NCI-H345 (cell line): ENCODE measurements around the gene AZIN2.

Experiments used
- DNase-seq: peaks from one replicate; lab custom pipeline; 2025; lab: John Stamatoyannopoulos, UW

The AZIN2 gene

DNA sequence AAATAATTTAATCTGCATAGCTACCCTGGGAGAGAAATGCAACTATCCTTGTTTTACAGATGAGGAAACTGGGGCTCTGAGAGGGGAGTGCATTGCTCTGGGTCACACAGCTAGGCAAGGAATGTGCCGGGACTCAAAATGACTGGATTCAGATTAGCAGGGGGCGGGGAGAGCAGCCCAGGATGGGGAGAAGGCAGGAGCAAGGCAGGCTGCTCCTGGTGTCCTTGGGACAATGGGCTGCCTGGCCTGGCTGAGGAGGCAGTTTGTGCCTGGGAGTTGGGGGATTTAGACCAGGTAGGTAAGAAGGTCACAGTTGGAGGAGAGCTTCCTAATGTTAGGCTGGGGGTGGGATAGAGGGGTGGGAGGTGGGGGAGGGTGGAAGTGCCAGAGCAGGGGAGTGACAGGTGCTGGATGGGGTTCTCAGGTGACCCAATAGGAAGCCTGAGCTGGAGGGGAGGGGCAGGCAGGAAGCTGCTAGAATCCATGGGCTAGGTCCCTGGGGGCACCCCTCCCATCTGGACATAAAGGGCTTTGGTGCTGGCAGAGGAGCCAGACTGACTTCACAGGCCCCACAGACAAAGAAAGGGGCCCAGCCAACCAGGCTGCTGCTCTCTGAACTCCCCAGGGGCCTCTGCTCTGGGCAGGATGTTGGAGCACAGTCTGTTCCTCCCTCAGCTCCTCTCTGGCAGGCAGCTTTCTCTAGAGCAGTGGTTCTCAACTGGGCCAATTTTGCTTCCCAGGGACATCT lies 71.9 kb downstream of the AZIN2 start:
- DNase-seq, result peak; percentile 85

DNA sequence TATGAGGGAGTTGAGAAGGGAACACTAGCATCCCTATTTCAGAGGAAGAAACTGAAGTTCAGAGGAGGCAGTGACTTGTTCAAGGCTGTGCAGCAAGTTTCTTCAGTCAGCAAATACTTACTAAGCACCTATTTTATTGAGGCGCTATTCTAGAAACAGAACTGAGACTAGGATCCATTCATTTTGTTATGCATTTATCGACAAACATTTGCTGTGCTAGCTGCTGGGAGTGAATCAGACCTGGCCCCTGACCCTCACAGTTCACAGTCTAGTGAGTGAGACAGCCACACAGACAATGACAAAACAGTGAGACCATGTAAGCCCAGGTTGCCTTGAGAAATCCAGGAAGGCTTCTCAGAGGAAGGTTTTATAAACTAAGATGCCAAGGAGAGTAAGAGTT lies 72.7 kb downstream of the AZIN2 start:
- DNase-seq, result no peak

DNA sequence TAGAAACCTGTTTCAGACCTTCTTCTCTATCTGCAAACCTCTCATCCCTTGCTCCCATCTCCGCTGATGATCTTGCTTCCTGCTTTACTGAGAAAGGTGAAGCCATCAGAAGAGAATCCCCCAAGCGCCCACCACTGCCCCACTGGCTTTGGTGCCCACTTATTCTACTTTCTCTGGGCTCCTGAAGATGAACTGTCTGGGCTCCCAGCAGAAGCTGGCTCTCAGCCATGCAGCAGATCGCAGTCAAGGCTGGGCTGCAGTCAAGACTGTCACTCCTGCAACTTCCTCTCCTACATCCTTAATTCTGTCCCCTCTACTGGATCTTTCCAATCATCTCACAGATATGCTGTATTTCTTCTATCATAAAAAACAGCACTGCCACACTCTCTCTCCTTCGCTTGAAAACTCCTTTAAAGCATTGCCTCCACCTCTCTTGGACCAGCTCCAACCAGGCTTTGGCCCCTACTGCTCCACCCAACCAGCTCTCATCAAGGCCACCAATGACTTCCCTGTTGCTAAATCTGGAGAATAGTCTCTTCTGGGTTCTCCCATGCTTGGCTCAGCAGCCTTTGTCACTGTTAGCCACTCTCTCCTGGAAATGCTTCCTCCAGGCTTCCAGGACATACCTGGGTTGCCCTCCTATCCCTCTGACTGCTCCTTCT lies 75.1 kb downstream of the AZIN2 start:
- DNase-seq, result no peak

DNA sequence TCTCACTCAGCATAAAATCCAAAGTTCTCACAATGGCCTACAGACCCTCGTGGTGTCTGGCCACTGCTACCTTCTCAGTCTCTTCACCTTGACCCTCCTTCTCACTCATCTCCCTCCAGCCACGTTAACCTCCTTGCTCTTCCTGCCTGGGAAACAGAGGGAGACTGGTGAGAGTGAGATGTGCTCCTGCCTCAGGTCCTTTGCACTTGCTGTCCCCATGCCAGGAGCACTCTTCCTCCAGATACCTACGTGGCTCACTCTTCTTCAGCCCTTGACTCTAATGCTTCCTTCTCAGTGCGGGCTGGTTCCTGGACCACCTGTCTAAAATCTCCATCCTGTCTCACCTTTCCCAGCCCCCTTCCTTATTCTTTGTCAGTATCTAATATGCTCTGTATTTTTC lies 76.2 kb downstream of the AZIN2 start:
- no peak for DNase-seq

DNA sequence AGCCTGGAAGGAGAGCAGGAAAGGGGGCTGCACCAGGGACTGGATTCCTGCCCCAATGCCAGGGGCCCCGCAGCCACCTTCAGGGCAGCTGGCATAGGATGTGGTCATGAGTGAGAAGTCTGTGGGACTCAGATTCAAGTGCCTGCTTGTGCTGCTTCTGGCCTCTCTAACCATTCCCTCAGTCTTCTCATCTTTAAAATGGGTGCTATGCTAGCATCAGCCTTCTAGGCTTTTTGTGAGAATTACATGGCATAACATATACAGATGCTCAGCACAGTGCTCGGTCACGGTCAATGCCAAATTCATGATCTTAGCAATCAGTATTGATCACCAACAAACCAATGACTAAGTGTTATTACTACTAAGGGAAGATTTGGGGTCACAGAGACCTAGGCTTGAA lies 77.4 kb downstream of the AZIN2 start:
- DNase-seq, result no peak

DNA sequence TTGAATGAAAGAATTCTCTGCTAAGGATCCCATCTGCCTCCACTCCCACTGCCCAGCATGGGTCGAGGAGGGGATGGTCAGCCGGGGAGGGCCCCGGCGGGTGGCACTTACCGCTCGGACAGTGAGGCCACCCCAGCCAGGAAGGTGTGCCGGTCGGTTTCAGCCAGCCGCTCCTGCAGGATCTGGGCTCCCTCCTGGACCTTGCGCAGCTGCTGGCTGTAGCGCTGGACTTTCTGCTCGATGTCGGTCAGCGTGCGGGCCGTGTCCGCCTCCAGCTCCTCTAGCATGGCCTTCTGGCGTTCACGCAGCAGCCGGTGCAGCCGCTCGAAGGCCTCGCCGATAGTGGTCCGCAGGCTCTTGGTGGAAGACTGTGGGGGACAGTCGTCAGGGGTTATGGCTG lies 78.6 kb downstream of the AZIN2 start:
- no peak for DNase-seq

DNA sequence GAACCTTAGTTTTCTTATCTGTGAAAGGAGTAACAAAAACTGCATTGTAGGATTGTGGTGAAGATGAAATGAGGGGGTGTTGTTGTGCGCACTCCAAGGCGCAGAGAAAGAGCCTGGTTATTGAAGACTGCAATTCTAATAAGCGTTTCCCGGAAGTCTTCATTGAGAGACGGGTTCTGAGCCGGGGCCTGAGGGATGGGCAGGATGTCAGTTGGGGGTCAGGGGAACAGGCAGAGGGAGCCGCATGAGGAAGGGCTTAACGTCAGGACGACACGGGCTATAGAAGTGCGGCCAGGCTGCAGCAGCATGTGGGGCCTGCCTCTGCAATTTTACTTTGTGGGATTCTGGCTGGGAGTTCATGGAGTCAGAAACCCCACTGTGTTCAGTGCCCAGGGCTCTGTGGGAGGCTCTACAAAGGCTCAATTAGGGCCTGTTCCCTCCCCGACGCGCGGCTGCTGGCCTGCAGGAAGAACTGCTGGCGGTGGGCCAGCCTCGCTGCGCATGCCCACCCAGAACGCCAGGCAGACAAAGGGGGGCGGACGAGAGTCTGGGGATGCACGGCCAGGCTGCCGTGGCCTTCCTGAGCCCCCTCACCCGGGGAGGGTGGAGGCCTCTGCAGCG lies 80.2 kb downstream of the AZIN2 start:
- DNase-seq, result peak; percentile 88

DNA sequence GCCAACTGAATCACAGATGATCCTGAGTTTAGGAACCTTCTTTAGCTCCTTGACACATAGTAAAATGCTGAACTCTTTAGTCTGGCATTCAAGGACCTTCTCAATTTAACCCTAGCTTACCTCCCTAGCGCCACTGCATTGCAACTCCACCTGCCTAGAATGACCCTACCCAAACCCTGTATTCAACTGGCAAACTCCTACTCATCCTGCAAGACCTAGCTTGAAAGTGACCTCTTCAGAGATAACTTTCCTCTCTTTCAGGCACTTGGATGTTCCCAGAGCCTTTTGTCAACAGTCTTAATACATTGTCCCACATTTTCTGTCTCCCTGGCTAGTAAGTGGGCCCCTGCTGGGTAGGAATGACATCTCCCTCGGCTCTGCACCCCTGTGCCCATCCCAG lies 81.2 kb downstream of the AZIN2 start:
- DNase-seq, result no peak

DNA sequence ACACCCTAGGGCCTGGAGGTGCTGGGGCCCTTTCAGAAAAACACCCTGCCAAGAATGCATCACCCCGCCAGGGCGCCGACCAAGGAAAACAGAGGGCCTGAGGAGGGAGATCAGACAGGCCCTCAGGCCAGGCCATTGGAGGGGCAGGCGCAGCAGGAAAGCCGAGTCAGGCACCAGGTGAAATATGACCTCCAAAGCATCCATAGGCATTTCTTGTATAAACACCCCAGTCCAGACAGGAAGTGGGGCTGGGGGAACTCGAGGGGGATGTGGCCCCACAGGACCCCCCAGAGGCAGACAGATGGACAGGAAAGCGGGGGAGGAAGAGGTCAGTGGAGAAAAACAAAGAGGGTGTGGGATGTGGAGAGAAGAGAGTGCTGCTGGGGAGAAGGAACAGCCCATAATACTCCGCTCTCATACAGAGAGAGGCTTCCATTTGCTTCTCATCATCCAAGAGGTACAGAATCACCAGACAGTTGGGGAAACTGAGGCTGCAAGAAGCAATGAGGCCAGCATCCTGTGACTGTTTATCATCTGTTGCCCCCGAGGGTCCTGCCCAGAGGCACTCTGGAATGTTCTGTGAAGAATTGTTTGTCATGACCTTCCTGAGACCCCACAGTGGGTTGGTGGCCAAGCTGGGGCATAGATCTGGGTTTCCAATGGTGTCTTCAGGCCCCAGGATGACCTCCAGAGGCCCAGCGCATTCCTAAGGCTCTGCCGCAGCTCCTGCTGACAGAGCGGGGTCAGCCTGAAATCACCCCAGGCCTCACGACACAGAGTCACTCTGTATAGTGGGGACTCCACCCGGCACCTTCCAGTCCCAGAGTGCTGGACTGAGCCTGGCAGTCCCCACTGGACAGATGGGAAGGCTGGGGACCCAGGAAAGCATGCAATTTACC lies 82.9 kb downstream of the AZIN2 start:
- no peak for DNase-seq

DNA sequence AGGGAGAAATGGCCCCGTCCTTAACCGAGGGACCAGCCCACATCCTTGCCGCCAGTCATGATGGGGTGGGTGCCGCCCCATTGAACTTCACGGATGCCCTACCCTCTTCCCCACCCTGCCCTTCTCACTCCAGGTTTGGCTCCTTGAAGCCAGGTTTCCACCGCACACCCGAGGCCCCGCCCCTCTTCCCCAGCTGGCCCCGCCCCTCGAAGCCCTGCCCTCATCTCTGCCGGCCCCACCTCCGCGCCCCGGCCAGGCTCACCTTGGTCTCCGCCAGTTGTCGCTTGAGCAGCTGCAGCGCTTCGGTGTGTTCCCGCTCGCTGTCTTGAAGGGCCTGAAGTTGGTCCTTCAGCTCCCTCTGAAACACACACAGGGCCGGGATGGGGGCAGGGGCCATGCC lies 84.3 kb downstream of the AZIN2 start:
- no peak for DNase-seq

DNA sequence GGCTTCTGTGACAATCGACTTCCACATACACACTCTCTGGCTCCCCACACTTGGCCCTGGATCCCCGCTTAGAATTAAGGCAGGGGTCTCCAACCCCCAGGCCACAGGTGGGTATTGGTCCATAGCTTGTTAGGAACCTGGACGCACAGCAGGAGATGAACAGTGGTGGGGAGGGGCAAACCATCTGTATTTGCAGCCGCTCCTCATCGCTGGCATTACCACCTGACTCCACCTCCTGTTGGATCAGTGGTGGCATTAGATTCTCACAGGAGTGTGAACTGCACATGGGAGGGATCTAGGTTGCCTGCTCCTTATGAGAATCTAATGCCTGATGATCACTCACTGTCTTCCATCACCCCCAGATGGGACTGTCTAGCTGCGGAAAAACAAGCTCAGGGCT lies 84.9 kb downstream of the AZIN2 start:
- DNase-seq, result no peak

DNA sequence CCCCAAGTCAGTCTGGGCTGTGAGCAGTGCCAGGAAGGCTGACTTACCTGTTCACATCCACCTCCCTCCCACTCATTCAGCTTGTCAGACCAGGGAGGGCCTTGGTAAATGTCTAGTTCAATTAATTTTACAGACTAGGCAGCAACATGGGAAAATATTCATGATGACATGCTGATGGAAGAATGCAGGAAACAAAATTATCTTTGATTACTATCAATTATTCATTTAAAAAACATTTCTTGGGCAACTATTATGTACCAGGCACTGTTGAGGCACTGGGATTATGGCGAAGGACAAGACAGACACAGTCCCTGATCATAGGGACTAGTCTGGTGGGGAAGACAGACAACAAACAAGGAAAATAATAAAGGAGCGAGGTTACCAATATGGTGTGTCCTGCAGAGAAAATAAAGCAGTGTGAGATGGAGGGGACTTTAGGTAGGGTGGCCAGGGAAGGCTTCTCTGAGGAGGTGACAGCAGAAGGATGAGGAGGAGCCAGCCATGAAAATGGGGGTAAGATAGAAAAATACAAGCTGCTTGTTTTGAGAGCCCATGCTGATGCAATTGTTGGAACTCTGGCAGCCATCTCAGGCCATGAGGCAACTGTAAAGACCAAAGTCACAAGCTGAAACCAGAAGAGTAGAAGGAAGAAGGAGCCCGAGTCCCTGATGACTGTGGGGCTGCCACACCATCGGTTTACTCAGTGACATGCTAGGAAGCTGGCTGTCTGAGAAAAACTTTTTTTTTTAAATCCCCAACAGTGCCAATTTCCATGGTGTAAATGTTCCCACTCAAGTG lies 86.9 kb downstream of the AZIN2 start:
- no peak for DNase-seq

DNA sequence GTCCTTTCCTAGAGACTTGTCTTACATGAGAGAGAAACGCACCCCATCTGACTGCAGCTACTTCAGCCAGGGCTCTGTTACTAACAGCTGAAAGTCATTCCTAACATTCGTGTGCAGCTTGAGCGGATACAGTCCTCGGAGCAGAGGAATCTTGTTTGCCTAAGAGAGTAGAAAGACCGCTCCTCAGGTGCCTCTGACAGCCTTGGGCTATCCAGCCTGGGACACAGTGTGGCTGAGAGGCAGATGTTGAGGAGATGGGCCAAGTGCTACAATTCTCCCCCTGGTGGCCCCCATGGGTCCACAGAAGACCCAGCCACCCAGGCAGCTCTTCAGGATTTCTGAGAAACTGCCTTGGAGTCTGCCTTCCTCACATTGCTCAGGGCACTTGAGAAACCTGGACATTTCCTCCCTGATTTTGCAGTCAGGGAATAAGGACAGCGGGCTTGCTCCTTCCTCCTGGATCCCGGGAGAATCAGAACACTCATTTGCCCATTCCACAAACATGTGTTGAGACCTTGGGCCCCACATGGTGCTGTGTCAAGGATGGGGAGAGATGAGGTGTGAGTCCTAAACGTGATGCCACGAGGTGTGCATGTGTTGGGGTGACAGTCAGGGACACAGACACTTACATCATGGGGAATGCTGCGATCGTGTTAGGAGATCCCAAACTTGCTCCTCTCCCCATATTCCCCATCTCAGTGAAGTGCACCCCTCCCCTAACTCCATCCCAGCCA lies 87.8 kb downstream of the AZIN2 start:
- DNase-seq, result no peak

DNA sequence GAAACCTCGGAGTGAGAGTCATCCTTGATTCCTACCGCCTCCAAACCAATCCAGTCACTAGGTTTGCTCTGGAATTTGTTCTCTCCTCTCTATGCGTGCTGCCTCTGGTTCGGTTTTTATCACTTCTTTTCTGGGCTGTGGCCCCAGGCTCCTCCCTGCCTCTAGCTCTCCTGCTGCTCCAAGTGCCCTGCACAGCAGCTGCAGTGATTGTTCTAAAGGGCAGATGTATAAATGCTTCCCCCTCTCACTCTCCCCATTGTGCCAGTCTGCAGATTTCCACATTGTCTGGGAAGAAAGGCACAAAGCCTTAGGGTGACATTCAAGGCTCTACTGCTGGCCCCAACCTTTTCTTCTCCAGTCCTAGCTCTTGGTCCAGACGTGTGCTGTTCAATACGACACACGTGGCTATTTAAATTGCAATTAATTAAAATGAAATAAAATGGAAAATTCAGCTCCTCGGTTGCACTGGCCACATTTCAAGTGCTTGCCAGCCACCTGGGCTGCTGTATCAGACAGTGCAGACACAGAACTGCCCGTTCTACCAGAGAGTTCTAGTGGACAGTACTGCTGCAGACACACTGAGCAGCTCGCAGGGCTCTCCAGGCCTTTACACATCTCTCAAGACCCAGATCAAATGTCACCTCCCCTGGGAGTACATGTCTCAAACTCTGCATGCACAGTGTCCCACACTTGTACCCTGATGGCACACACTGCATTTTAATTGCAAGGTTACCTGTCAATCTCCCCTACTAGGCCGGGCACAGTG lies 88.5 kb downstream of the AZIN2 start:
- peak; percentile 78 for DNase-seq
